Skin epidermis (tissue), 12 donors: Measurements from ENCODE around the gene APBA1.

Source experiments
- H3K27ac ChIP-seq, 21 experiments: fragments of 200-600 bp; sonication (generic) in 11 of 21; one replicate each; pipeline ENCODE4 v1.5.0; 2020; ENCODE audit warnings: mild to moderate bottlenecking in 3 of 21, inconsistent platforms in 2 of 21, moderate library complexity in 2 of 21
- H3K4me3 ChIP-seq, 7 experiments: fragments of 200-600 bp; sonication (generic) in 2 of 7; one replicate each; pipeline ENCODE4 v1.5.0; 2020; ENCODE audit warnings: inconsistent platforms in 2 of 7, mild to moderate bottlenecking in 2 of 7, moderate library complexity in 1 of 7

Gene APBA1

DNA sequence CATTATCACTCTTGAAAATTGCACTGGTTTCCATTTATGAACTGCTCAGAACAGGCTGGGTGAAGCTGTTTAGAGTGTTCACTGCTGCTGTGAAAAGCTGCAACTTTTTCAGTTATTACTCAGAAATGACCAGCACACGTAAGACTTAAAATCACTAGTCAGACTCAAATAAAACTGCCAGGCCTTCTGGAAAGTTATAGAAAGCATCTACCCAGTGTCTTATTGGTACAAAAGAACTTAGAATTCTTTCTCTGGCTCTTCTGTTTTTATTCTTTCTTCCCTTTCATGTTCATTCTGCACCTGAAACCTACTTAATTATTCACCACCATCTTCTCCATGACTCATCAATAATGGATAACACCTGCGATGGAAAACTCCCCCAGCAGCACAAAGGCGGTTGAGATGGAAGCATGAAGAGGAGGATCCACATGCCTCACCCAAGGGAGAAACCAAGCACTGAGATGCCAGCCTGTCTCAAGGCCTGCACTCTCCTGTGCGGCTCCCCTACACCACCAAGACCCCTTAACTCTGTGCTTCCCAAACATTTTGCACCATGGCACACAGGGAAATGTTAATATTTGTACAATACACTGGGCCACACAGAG lies 175.2 kb downstream of the APBA1 start:
- Histone ChIP-seq H3K4me3 (no peak overlapping the region), H3K27ac (no peak overlapping the region)

DNA sequence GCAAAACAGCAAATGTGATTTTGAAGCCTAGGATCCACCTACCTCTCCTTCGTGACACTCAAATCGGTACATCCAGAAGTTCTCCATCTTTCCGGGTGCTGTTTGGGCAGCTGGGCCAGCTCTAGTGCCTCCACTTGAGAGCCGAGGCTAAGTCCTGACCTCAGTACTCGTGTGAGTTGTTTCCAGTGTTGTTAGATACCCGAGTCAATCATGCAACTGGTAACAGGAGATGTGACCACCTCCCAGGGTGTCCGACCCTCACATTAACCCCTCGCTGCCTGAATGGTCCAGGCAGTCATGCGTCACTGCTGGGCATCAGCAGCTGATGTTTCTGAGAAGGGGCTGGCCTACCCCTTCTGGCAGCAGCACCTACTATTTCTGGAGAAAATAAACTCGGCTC lies 176.9 kb downstream of the APBA1 start:
- no peak overlapping the region for H3K4me3 ChIP-seq
- H3K27ac ChIP-seq, result no peak overlapping the region

DNA sequence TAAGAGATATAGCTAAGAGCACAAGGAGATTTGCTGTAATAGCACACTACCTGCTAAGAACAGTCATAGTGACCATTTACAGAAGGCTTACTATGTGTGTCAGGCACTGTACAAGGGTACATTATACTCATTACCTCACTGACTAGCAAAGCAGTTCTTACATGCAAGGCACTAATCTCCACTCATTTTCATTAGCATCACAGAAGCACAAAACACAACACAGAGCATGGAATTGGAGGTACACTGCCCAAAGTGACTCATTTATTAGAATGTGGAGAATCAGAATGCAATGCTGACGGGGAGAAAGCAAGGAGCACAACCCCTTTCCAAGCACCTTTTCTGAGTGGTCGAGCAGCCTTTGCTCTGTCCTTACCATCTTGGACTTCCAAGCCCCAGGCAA lies 177.4 kb downstream of the APBA1 start:
- no peak overlapping the region for H3K4me3 ChIP-seq
- no peak overlapping the region for H3K27ac ChIP-seq

DNA sequence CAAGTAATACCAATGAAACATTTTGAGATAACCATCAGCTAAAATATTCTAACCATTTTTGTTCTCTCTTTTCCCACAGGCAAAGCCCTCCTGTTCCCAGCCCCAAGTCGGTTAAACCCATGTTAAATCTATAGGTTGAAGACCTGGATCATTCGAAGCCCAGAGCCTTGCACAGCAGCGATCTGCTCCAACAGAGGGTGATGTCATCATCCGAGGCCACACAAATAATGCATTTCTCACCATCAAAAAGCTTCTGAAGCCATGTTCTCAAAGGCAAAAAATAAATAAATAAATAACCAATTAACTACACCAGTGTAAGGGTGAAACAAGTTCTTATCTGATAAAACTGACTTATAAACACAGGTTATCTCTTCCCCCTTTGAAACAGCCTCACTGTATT lies 178.0 kb downstream of the APBA1 start:
- Histone ChIP-seq H3K27ac (no peak overlapping the region), H3K4me3 (no peak overlapping the region)

DNA sequence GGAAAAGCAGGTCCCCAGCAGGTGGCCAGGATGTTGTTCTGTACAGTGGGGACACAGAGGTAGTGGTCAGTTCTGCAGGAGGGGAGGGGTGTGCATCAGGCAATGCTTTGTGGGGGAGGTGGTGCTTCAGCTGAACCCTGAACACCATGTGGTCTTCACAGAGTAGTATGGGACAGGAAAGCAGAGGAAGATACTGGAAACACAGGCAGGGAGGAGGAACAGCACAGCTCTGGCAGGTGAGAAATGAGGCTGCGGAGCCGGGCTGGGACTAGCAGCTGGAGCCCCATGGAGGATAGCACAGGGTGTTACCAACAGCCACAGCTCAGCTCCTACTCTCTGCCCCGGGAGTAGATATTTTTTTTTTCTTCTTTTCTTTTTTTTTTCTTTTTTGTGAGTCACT lies 185.7 kb downstream of the APBA1 start:
- no peak overlapping the region for H3K4me3 ChIP-seq
- no peak overlapping the region for H3K27ac ChIP-seq

DNA sequence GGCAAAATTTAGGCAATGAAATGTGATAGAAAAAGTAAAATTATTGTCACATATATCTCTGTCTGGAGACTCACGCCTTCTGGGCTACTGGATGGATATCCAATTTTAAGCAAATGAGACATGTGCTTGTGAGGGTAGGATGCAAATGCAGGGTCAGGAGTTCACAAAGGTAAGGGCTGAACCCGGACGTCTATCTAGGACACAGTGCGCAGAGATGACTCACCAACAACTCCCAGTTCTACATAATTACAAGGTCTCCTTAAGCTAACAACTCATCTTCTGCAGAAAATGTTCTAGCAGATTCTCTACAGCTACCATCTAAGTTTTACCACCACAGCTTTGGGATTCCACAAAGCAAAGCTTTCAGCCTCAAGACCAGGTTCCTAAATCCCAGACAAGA lies 186.7 kb downstream of the APBA1 start:
- Histone ChIP-seq H3K4me3 (no peak overlapping the region), H3K27ac (no peak overlapping the region)

DNA sequence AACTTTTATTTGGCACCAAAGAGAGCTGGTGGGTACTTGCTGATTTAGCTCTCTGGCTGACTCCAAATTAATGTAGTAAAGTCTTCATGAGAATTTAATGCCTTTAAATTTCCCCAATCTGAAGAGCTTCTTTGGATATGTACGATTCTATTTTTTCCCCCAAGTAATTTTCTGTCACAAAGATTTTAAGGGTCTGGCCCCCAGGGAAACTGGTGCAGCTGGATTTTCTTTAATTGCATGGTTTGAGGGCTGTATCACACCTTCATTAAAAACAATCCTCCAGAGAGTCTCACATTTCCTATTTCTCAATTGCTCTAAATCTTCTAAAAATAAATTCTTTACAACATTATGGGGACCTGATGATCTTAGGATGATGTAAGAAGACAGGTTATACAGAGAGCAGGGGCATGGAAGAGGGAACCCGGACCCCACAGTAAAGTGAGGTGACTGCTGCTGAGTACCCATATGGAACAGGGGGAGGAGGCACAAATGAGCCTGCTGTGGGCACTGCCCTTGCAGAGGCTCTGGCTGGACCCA lies 188.2 kb downstream of the APBA1 start:
- no peak overlapping the region for H3K27ac ChIP-seq
- no peak overlapping the region for H3K4me3 ChIP-seq

DNA sequence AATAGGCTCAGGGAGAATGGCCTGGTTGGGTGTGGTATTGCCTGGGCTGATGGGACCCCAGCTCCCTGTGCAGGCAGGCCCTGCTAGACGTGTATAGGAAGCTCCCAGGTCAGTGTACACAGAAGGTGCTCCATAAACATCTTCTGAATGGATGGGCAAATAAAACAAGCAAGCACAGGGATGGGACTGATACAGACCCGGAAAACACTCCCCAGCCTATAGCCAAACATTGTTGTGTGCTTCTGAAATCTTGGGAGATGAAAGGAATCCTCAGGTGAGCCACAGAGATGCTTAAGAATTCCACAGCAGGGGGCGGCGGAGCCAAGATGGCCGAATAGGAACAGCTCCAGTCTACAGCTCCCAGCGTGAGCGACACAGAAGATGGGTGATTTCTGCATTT lies 195.4 kb downstream of the APBA1 start:
- no peak overlapping the region for H3K27ac ChIP-seq
- no peak overlapping the region for H3K4me3 ChIP-seq

DNA sequence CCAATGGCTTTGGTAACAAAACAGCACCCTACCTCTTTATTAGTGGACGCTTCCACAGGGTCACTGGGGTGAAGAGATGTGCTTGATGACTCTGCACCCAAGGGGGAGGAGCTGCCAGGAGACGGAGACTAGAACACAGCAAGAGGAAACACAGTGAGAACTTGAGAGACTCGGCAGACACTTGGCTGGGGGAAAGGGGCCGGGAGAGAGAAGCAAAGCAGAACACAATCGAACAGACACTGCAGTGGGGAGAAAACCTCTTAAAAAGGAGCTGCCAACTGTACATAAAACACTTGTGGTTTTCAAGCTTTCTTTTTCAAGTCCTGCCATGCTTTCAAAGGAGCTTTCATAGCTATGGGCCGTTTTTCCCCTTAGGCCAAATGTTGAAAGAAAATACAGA lies 196.2 kb downstream of the APBA1 start:
- no peak overlapping the region for H3K27ac ChIP-seq
- H3K4me3 ChIP-seq, result no peak overlapping the region

DNA sequence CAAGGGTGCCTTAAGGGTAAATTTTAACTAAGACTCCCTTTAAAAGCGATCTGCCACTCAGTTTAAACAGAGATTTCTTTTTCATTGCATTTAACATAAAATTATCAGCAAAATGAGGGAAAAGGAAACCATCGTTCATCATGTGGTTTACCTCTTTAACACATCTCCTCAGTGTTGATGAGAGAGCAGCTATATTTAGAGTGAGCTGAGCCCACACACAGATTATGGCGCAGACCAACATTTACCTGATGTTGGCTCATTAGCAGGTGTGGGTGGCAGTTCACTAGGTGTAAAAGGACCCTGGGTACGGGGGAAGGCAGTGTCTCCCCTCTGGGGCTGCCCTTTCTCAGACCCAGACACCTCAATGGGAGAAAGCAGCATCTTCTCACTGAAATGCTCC lies 197.3 kb downstream of the APBA1 start:
- no peak overlapping the region for H3K27ac ChIP-seq
- no peak overlapping the region for H3K4me3 ChIP-seq

DNA sequence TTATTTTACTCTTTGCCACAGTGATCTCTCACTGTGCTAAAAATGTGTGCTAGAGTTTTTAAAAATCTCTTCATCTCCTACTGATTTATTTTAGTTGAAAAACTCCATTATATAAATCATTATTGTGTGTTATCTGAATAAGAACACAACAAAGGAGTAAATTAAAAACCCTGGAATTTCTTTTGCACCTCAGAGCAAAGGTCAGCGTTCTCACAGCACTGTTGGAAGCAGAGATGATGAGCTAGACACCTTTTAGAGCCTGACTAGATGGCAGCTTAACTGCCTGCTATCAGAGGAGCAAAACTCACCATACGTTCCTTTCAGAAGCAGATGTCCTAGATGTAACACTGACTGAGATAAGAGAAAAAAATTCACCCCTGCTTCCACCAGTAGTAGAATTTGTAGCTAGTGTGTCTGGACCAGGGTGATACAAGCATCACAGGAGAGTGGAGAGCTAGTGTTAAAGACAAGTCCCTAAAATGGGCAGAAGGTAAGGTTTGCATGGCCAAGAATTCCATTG lies 200.0 kb downstream of the APBA1 start:
- no peak overlapping the region for H3K27ac ChIP-seq

DNA sequence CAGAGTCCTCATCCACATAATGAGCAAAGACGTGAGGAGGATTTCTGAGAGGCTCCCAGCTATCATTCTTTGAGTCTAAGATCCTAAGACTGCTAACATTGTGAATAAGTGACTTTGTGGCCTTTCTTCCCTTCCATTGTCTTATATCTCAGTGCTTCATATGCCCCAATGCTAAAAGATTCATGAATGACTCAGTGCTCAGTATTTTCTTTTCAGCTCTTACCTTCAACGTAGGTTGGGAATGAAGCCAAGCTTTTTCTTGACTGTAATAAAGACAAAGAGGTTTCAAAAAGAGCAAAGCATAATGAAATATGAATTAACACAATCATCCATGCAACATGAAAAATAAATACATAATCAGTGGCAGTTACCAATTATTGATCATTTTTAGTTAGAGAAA lies 200.7 kb downstream of the APBA1 start:
- no peak overlapping the region for H3K4me3 ChIP-seq
- no peak overlapping the region for H3K27ac ChIP-seq

More for the DNA sequence above, 200.0 kb downstream of the APBA1 start:
- no peak overlapping the region for H3K4me3 ChIP-seq

DNA sequence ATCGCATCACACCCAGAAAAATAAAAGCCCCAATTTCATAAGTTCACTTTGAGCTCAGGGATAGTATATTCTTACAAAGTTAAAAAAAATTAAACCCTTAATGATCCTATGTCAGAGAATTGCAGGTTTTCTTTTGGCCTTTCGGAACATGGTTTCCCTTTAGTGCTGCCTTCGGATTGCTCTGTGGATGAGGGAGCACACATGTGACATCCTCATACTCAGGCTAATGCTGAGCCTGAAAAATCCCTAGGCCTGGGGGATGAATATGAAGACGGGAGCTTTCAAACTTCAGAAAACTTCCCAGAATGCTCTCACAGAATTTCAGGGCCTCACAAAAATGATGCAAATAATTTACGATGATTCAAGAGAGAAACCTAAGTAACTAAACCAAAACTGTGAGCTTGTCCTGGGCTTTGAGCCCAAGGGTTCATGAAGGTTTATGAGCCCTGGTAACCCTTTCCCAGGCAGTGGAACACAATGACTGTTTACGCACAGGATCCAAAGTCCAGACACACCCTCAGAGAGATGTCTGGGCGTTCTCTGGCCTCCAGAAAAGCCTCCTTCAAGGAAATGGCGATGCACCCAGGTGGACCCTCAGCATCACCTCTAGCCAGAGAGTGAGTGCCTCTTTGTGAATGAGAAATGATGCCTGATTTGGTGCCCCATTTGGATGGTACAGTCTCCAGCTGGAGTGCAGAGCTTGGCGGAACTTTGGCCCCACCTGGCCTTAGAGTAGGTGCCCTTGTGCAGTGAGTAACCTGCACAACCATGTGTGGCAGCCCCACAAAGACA lies 201.8 kb downstream of the APBA1 start:
- H3K4me3 ChIP-seq, result no peak overlapping the region
- H3K27ac ChIP-seq, result no peak overlapping the region

DNA sequence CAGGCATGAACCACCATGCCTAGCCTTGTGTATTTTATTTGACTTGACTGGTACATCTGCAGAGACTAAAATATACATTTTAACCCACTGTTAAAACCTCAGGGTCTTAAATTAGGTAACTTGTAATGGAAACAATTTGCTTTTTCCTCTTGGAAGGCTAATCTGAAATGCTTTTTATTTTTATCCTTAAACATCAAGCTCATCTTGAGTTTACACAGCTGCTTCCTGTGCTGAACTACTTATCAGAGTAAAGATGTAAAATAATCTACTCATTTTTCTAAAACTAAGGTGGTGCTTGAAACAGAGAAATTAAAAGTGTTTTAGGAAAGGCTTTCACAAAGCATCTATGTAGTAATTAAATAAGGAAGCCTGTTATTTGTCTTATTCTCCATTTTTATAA lies 203.0 kb downstream of the APBA1 start:
- no peak overlapping the region for H3K4me3 ChIP-seq
- no peak overlapping the region for H3K27ac ChIP-seq

DNA sequence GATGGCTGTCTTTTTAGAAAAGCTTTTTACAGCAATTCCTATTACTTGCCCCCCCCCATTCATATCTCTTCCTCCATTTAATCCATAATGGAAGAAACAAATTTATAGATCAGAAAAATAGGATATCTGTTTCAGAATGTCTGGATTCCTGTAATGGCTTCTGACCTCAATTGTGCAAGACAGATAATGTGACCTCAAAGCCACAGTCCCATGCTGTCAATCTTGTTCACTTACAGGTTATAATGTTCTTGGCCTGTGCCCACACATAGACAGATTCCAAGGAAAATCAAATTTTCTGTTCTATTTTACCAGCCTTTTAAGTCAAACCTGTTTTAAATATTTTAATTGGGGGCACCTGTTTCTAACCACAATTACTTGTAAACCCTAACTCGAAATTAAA lies 203.8 kb downstream of the APBA1 start:
- no peak overlapping the region for H3K27ac ChIP-seq
- H3K4me3 ChIP-seq, result no peak overlapping the region

DNA sequence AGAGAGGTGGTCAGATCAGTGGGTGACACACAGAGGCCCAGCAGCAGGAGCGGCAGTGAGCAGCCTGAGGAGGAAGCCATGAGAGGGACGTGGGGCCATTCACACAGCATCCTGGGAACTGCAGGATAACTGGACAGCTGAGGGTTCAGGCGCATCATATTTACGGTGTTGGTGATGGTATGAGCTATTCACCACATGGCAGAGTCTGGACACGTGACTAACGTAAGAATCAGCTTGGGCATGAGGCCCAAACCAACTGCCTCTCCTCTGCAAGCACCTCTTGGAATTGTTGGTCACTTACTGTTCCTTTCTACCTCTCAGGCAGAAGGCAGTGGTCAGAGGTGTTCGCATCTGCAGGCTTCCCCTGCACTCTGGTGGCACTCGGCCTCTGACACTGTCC lies 206.0 kb downstream of the APBA1 start:
- H3K27ac ChIP-seq, result no peak overlapping the region
- no peak overlapping the region for H3K4me3 ChIP-seq

DNA sequence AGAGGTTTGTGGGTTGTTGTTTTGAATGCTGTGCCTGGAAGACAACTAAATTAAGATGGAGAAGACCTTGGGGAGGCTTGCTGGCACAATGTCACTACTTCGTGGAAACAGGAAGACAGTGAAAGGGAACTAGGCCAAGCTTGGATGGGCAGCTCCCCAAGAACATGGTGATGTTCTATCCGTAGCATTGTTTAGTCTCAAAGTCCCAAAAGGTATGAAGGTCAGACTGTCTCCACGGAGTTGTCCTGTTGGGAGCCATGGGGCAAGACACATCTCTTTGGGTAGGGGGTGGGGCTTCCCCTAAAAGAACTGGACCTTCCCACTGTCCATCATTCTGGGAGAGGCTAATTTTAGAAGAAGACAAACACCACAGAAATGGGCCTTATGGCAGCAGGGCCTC lies 206.7 kb downstream of the APBA1 start:
- H3K4me3 ChIP-seq, result no peak overlapping the region
- H3K27ac ChIP-seq, result no peak overlapping the region

DNA sequence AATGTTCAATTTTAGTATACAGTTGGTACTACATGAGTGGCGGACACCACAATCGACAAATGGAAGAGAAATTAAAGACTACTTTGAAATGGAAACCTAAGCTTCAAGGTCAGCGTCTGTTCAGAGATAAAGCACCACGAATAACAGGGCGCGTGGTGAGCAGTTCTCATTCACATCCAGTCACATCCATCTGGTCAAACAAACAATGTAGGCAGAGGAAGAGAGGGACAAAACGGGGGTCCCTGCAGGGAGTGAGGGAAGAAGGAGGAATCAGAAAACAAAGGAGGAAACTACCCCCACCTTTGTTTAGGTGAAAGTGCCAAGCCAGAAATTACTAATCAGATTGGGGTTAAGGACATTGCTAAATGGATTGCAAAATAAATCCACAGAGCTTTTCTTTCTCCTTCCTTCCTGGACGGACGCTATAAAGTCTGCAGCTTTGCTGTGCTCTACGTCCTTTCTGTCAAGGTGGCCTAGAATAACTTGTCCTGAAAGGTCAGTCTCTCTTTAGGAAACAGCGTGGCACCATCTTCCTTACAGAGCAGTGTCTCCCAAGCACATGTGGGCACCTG lies 208.6 kb downstream of the APBA1 start:
- Histone ChIP-seq H3K4me3 (no peak overlapping the region), H3K27ac (no peak overlapping the region)

DNA sequence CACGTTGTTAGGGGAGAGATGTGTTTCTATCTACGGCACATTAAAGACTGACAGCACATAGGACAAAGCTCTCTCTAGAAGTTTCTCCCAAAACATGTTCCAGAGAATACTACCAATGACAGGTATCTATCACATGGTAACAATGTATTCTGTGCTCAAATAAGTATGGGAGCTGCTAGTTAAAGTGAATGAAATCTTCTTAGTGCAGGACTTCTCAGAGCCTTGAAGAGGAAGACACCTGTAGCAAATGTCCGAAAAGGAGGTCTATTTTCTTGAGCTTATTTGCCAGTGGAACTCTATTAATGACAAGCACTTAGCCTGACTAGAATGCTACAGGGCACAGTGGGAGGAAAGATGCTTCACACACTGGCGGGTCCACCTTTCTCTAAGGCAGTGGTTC lies 209.8 kb downstream of the APBA1 start:
- H3K27ac ChIP-seq, result no peak overlapping the region
- no peak overlapping the region for H3K4me3 ChIP-seq

DNA sequence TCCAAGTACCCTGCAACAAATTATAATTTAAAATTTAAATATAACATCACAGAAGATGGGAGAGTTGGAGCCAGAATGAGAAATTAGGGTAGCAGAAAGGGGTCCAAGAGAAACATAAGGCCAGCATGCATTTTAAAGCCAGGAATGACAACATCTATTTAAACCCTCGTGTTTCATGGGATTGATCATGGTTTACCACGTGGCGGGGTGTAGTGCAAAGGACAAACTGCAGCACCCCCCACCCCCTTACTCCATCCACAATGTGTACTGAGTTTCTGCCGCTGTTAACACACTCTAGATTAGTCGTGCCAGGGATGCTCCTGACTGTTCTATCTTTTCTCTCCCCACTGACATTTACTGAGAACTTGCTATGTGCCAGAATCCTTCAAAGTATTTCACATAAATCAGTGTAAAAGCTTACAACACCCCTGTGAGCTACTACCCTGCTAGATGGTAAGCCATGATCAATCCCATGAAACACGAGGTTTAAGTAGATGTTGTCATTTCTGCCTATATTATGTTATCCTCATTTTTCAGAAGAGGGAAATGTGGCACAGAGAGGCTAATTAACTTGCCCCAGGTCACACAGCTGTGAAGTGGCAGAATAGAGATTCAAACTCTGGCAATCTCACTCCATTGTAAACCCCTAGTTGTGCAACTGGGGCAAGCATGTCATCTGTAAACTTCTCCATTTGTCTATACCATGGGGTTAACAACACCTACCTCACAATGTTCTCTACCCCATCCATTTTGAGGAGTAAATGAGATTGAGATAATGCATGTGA lies 210.9 kb downstream of the APBA1 start:
- no peak overlapping the region for H3K27ac ChIP-seq
- H3K4me3 ChIP-seq, result no peak overlapping the region
